Calu3 (cell line): Measurements from ENCODE around the gene DENND4C. TPM values are rescaled to one million over a fixed set of nuclear protein-coding genes. Genes with fewer than 3 reads are reported as not detected.

Source experiments
- BruUV-seq: library from RNA; stranded (reverse); fragments of 400-500 nt; replicated peaks from 2 replicates; lab custom pipeline; 2021; lab: Mats Ljungman, UMichigan
- CTCF ChIA-PET: fragments of 300-600 bp; sonication (Branson Sonifier 250); formaldehyde crosslinking; loops from one replicate; lab custom pipeline; 2022; ENCODE audit warnings: antibody characterized with exemption; lab: Charles Lee
- DNase-seq: peaks from one replicate; pipeline ENCODE4 v3.0.0; 2022
- H3K27ac Mint-ChIP-seq: one replicate; pipeline ENCODE4 v1.8.0; 2022; ENCODE audit warnings: mixed read lengths; ENCODE audit not compliant: unreplicated experiment
- H3K27me3 Mint-ChIP-seq: one replicate; pipeline ENCODE4 v1.8.0; 2022; ENCODE audit warnings: mixed read lengths; ENCODE audit not compliant: unreplicated experiment
- H3K36me3 Mint-ChIP-seq: one replicate; pipeline ENCODE4 v1.8.0; 2022; ENCODE audit warnings: mild to moderate bottlenecking, moderate library complexity, mixed read lengths; ENCODE audit not compliant: insufficient read depth, unreplicated experiment
- H3K4me1 Mint-ChIP-seq: one replicate; pipeline ENCODE4 v1.8.0; 2022; ENCODE audit warnings: mild to moderate bottlenecking, low read depth, mixed read lengths; ENCODE audit not compliant: unreplicated experiment
- H3K4me3 Mint-ChIP-seq: one replicate; pipeline ENCODE4 v1.8.0; 2022; ENCODE audit warnings: mild to moderate bottlenecking, low read depth, moderate library complexity, mixed read lengths; ENCODE audit not compliant: unreplicated experiment
- H3K9me3 Mint-ChIP-seq: one replicate; pipeline ENCODE4 v1.8.0; 2022; ENCODE audit warnings: low read depth, mixed read lengths; ENCODE audit not compliant: unreplicated experiment
- intact Hi-C: fragments of 100-400 bp; cut with micrococcal nuclease; formaldehyde crosslinking; loops from one replicate; pipeline ENCODE4 v1.10.0; 2022; ENCODE audit not compliant: unreplicated experiment
- total RNA-seq: library from RNA; stranded (reverse); gene quantifications from 2 replicates; pipeline ENCODE4 v1.2.3, GENCODE V29; 2022
- TF ChIP-seq, protein P1 (sequence below): fragments of 200-600 bp; IDR thresholded peaks from one replicate; pipeline ENCODE4 v1.8.0; 2022; ENCODE audit warnings: antibody characterized with exemption; ENCODE audit not compliant: unreplicated experiment

DENND4C gene
- total RNA-seq, 1 experiment from 2014 or later, result 28.5 TPM

DNA sequence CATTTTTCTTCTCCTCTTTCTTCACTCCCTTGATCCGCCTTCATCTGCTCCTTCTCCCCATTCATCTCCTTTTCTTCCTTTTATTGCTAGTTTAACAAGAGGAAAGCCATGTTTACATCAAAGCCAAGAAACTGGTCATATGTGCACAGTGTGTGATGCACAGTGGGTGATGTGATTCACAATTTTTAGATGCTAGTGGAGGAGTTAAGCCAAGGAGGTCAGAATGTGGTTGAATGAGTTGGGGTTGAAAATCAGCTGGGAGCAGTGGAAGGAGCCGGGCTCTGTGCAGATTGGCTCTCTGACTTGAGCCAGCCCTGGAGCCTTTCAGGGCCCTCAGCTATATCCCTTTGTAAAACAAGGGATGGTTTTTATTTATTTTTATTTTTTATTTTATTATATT is 185.7 kb downstream of the DENND4C start:
- H3K4me3 Mint-ChIP-seq, result no peak overlapping the region
- H3K4me1 Mint-ChIP-seq, result no peaks in the 10 kb centered on the region
- H3K9me3 Mint-ChIP-seq, result no peaks in the 10 kb centered on the region
- DNase-seq, result no peak
- H3K27ac Mint-ChIP-seq, result no peak overlapping the region
- TF ChIP-seq, protein P1, sequence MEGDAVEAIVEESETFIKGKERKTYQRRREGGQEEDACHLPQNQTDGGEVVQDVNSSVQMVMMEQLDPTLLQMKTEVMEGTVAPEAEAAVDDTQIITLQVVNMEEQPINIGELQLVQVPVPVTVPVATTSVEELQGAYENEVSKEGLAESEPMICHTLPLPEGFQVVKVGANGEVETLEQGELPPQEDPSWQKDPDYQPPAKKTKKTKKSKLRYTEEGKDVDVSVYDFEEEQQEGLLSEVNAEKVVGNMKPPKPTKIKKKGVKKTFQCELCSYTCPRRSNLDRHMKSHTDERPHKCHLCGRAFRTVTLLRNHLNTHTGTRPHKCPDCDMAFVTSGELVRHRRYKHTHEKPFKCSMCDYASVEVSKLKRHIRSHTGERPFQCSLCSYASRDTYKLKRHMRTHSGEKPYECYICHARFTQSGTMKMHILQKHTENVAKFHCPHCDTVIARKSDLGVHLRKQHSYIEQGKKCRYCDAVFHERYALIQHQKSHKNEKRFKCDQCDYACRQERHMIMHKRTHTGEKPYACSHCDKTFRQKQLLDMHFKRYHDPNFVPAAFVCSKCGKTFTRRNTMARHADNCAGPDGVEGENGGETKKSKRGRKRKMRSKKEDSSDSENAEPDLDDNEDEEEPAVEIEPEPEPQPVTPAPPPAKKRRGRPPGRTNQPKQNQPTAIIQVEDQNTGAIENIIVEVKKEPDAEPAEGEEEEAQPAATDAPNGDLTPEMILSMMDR, result no peak
- H3K36me3 Mint-ChIP-seq, result no peaks in the 10 kb centered on the region
- intact Hi-C loops, result no loop called here
- CTCF ChIA-PET, result interaction anchor here (0.6 kb wide), 1 partner anchor 193 kb away, joined by 3 read pairs; no protein-coding TSS in a partner anchor
- no peaks in the 10 kb centered on the region for H3K27me3 Mint-ChIP-seq
- BruUV-seq, result no TSS peak

GRCh38 chr9:19420877-19421276 is 190.4 kb downstream of the DENND4C start:
- Mint-ChIP-seq H3K36me3 (no peaks in the 10 kb centered on the region), H3K27me3 (no peaks in the 10 kb centered on the region), H3K27ac (no peak overlapping the region), H3K4me1 (no peaks in the 10 kb centered on the region), H3K4me3 (no peak overlapping the region), H3K9me3 (no peaks in the 10 kb centered on the region)
- no peak for DNase-seq
- TF ChIP-seq, protein P1, result no peak
- intact Hi-C loops, result no loop called here
- CTCF ChIA-PET, result interaction anchor here (0.7 kb wide), 2 partner anchors 19 to 44 kb away, joined by 3 to 4 read pairs; no protein-coding TSS in a partner anchor
- no TSS peak for BruUV-seq

Other genes with a start within 250 kb of the DENND4C start
- 0.29 TPM in 1 of 2 replicates, not detected in the other for gene SAXO1, start 197.5 kb upstream of the DENND4C start, total RNA-seq
- 39.7 and 40.6 TPM in 2 replicates for gene RRAGA, start 181.3 kb upstream of the DENND4C start, total RNA-seq
- gene HAUS6, start 127.8 kb upstream of the DENND4C start, total RNA-seq, result 15.4 and 15.7 TPM in 2 replicates
- gene PLIN2, start 103.2 kb upstream of the DENND4C start, total RNA-seq, result not detected in 2 replicates
- 964 and 1,043 TPM in 2 replicates for gene RPS6, start 149.5 kb downstream of the DENND4C start, total RNA-seq
- 7.6 and 10.0 TPM in 2 replicates for gene ACER2, start 178.3 kb downstream of the DENND4C start, total RNA-seq